HepG2 (cell line): ENCODE data around the gene ZNF730. TPM values are rescaled to one million over a fixed set of nuclear protein-coding genes. Genes with fewer than 3 reads are reported as not detected.
"Not testable (repeated sequence)": the region's sequence is repeated elsewhere in the genome, so short reads cannot be mapped to it uniquely, and the experiment has no call there.

Experiments used
- ATAC-seq: fragments of 200-7000 bp; cut with Tn5 transposase; 3 replicates; pipeline ENCODE4 v1.9.1; 2020; ENCODE audit warnings: mild to moderate bottlenecking, moderate library complexity
- BruUV-seq: library from RNA; stranded (reverse); fragments of 400-500 nt; replicated peaks from 2 replicates; lab custom pipeline; 2021; lab: Mats Ljungman, UMichigan
- CTCF ChIA-PET: fragments of 300-600 bp; formaldehyde crosslinking; extraction: SDS; loops from one replicate; lab custom pipeline; 2021; ENCODE audit warnings: low total read pairs, inconsistent platforms, low intra/inter-chr PET ratio; lab: Yijun Ruan, JAX
- POLR2A ChIA-PET: fragments of 350-600 bp; sonication (Branson Sonifier 250); formaldehyde crosslinking; loops from one replicate; lab custom pipeline; 2020; ENCODE audit warnings: antibody characterized with exemption, inconsistent platforms; lab: Yijun Ruan, JAX
- DNase-seq: peaks from one replicate; pipeline ENCODE4 v3.0.0-alpha.2; 2015; ENCODE audit warnings: low spot score
- FAIRE-seq: peaks from 3 replicates; lab custom pipeline; 2011; peaks lifted over from hg19 to GRCh38; lab: Jason Lieb, UNC
- H2AFZ ChIP-seq: one replicate; pipeline ENCODE4 v1.6.1; 2011; ENCODE audit warnings: low read length, inconsistent platforms
- H3K27ac ChIP-seq: fragments of 300-600 bp; 3 replicates; pipeline ENCODE4 v1.8.0; 2011; ENCODE audit warnings: mixed run types, mild to moderate bottlenecking, mixed read lengths, low read length, inconsistent platforms; ENCODE audit not compliant: insufficient read depth; ENCODE audit errors: extremely low read length
- H3K27me3 ChIP-seq, 2 experiments: fragments of 200-600 bp in 1 of 2; 2 replicates in 1 of 2; 3 replicates in 1 of 2; pipeline versions ENCODE4 v1.6.0 to v1.8.0; 2011; ENCODE audit warnings: low read length in 2 of 2, mild to moderate bottlenecking in 2 of 2, moderate library complexity in 2 of 2, inconsistent platforms in 1 of 2; ENCODE audit not compliant: insufficient read depth in 2 of 2, control insufficient read depth in 1 of 2
- H3K36me3 ChIP-seq, 2 experiments: fragments of 200-600 bp in 1 of 2; replicated peaks in 1 of 2; 2 replicates in 1 of 2; 3 replicates in 1 of 2; pipeline versions ENCODE4 v1.5.1 to v1.8.0; 2011; ENCODE audit warnings: low read length in 2 of 2, inconsistent platforms in 1 of 2; ENCODE audit not compliant: insufficient read depth in 2 of 2, control insufficient read depth in 1 of 2
- H3K4me1 ChIP-seq: 2 replicates; pipeline ENCODE4 v1.5.1; 2012; ENCODE audit warnings: low read length, inconsistent platforms; ENCODE audit not compliant: insufficient read depth
- H3K4me2 ChIP-seq: 2 replicates; pipeline ENCODE4 v1.6.0; 2011; ENCODE audit warnings: low read depth, low read length, inconsistent platforms
- H3K4me3 ChIP-seq, 3 experiments: fragments of 200-600 bp in 1 of 3; sonication (generic), shearing (Covaris generic) in 1 of 3; replicated peaks in 1 of 3; 2 replicates each; pipeline ENCODE4 v1.5.1; 2011 to 2016; ENCODE audit warnings: low read length in 3 of 3, inconsistent platforms in 2 of 3, low read depth in 2 of 3, mild to moderate bottlenecking in 2 of 3, control low read depth in 1 of 3, mixed read lengths in 1 of 3; ENCODE audit not compliant: insufficient read depth in 1 of 3
- H3K79me2 ChIP-seq: one replicate; pipeline ENCODE4 v1.6.1; 2011; ENCODE audit warnings: low read length, inconsistent platforms; ENCODE audit not compliant: insufficient read depth
- H3K9ac ChIP-seq: 2 replicates; pipeline ENCODE4 v1.6.0; 2011; ENCODE audit warnings: mild to moderate bottlenecking, low read depth, low read length, inconsistent platforms; ENCODE audit not compliant: insufficient read depth
- H3K9me3 ChIP-seq: 2 replicates; pipeline ENCODE4 v1.5.1; 2012; ENCODE audit warnings: mild to moderate bottlenecking, low read length
- H4K20me1 ChIP-seq: 2 replicates; pipeline ENCODE4 v1.6.0; 2011; ENCODE audit warnings: inconsistent platforms, mild to moderate bottlenecking, low read length, moderate library complexity; ENCODE audit not compliant: insufficient read depth
- EP300 ChIP-seq, 3 experiments: sonication (generic) in 1 of 3; formaldehyde crosslinking in 1 of 3; IDR thresholded peaks; 2 replicates each; pipeline versions ENCODE4 v1.5.1 to v1.6.1; 2011 to 2020; ENCODE audit warnings: low read depth in 2 of 3, low read length in 2 of 3, borderline replicate concordance in 1 of 3, improper control_type of control experiment in 1 of 3, mild to moderate bottlenecking in 1 of 3, missing genetic modification reagents in 1 of 3, moderate library complexity in 1 of 3
- NFYB ChIP-seq: sonication (generic); formaldehyde crosslinking; IDR thresholded peaks from 2 replicates; pipeline ENCODE4 v1.4.0; 2020; ENCODE audit warnings: missing genetic modification reagents
- ZC3H13 ChIP-seq: sonication (generic); formaldehyde crosslinking; IDR thresholded peaks from 2 replicates; pipeline ENCODE4 v1.8.1; 2023; ENCODE audit warnings: mild to moderate bottlenecking, missing genetic modification reagents, moderate library complexity
- ZNF496 ChIP-seq: sonication (generic); formaldehyde crosslinking; IDR thresholded peaks from 2 replicates; pipeline ENCODE4 v1.8.1; 2023; ENCODE audit warnings: mild to moderate bottlenecking, moderate library complexity, missing genetic modification reagents; ENCODE audit not compliant: insufficient replicate concordance
- ZNF660 ChIP-seq: sonication (generic); formaldehyde crosslinking; IDR thresholded peaks from 2 replicates; pipeline ENCODE4 v1.5.1; 2020; ENCODE audit warnings: mild to moderate bottlenecking, low read depth, missing genetic modification reagents, borderline replicate concordance
- WGBS: methylation state at CpG from one replicate; pipeline ENCODE4 v1.1.6; 2017; ENCODE audit warnings: low lambda C conversion rate; 5-methylcytosine and 5-hydroxymethylcytosine counted together
- in situ Hi-C: cut with HindIII; loops from 2 replicates; pipeline ENCODE4 v1.10.0; 2017; ENCODE audit warnings: low pct_unique_long_range_greater_than_20kb; ENCODE audit not compliant: extremely low pct_ligation_motif_present
- intact Hi-C: fragments of 100-400 bp; cut with micrococcal nuclease; formaldehyde crosslinking; loops from one replicate; pipeline ENCODE4 v1.10.0; 2022; ENCODE audit not compliant: unreplicated experiment
- polyA plus RNA-seq, 8 experiments: library from polyadenylated mRNA; depleted of rRNA in 3 of 8; stranded (reverse) in 7 of 8; unstranded in 1 of 8; fragments of >200 nt; fragmentation: Illumina TruSeq in 4 of 8; extraction: Trizol in 4 of 8; gene quantifications; 2 replicates each; pipeline versions ENCODE4 v1.2.1 to v1.2.3, GENCODE V29; 2011 to 2016; ENCODE audit warnings: low read depth in 4 of 8, missing spikeins in 1 of 8, mixed read lengths in 1 of 8; ENCODE audit not compliant: insufficient read depth in 1 of 8
- total RNA-seq, 5 experiments: library from RNA; depleted of rRNA; stranded (reverse); fragments of >200 nt; fragmentation: Illumina TruSeq; extraction: Trizol; gene quantifications; 2 replicates each; pipeline ENCODE4 v1.2.3, GENCODE V29; 2016; ENCODE audit warnings: low read depth in 1 of 5

The ZNF730 gene
- total and polyA plus RNA-seq, 2 of the 13 experiments (the other 11 are each of a cell fraction or from before 2014, with no cell fraction given), result 0.07 TPM; not detected in 1

- TF ChIP-seq ZNF660 (CRISPR knock-in tag) (no peak), NFYB (CRISPR knock-in tag) (no peak), ZNF496 (CRISPR knock-in tag) (no peak), ZC3H13 (CRISPR knock-in tag) (no peak), EP300 (IDR thresholded peaks at IDR 0.05; ENCODE audit: low read depth in 2 of 2, low read length in 2 of 2) (no peak), EP300 (CRISPR knock-in tag; IDR thresholded peaks at IDR 0.05; ENCODE audit: borderline replicate concordance) (no peak)
Observed at GRCh38 chr19:23118400-23118799, 1.6 kb downstream of the ZNF730 start (continued).

- H2AFZ ChIP-seq, H3K9ac ChIP-seq, ATAC-seq, H3K27ac ChIP-seq, DNase-seq, H3K4me1 ChIP-seq, intact Hi-C loops, H3K79me2 ChIP-seq, H4K20me1 ChIP-seq, BruUV-seq, FAIRE-seq, H3K4me3 ChIP-seq, in situ Hi-C loops, H3K27me3 ChIP-seq, H3K36me3 ChIP-seq, POLR2A ChIA-PET, H3K4me2 ChIP-seq, CTCF ChIA-PET: not testable (repeated sequence)
- H3K9me3 ChIP-seq, result peaks cover 67% of the 10 kb centered on the region
- 37% methylated on average over 8 of the region's 24 CpGs for WGBS
Observed at GRCh38 chr19:23134211-23134610, 17.4 kb downstream of the ZNF730 start.
